GM12878 (cell line): ENCODE data around the gene LYPLAL1. TPM values are rescaled to one million over a fixed set of nuclear protein-coding genes. Genes with fewer than 3 reads are reported as not detected.

ENCODE experiments used
- PAX5 ChIP-seq: IDR thresholded peaks from 2 replicates; pipeline ENCODE4 v1.6.1; 2011; ENCODE audit warnings: low read depth, low read length, borderline replicate concordance
- POLR2A ChIP-seq: IDR thresholded peaks from 2 replicates; pipeline ENCODE4 v1.6.1; 2011; ENCODE audit warnings: low read depth, mild to moderate bottlenecking, low read length
- polyA plus RNA-seq, 11 experiments: library from polyadenylated mRNA; depleted of rRNA in 4 of 11; unstranded in 6 of 11; stranded (reverse) in 5 of 11; fragments of >200 nt; fragmentation: Nextera tagmentation in 4 of 11; fragmentation: Illumina TruSeq in 1 of 11; extraction: Ambion mirVana in 4 of 11; extraction: Trizol in 1 of 11; gene quantifications; 1 replicate in 1 of 11; 2 replicates in 10 of 11; pipeline versions ENCODE4 v1.2.1 to v1.2.3, GENCODE V29; 2011 to 2016; ENCODE audit warnings: inconsistent platforms in 2 of 11, missing spikeins in 2 of 11, low read depth in 1 of 11
- total RNA-seq, 4 experiments: library from RNA; depleted of rRNA in 3 of 4; stranded (reverse); fragments of >200 nt in 3 of 4; fragmentation: Illumina TruSeq in 1 of 4; extraction: Trizol in 1 of 4; gene quantifications; 2 replicates each; pipeline versions ENCODE4 v1.2.1 to v1.2.3, GENCODE V29; 2013 to 2021
- TF ChIP-seq, protein P1 (sequence below): fragments of 450-650 bp; IDR thresholded peaks from 2 replicates; pipeline ENCODE4 v1.6.1; 2017; ENCODE audit warnings: mild to moderate bottlenecking, moderate library complexity
- TF ChIP-seq, protein P2 (sequence below): fragments of 450-650 bp; IDR thresholded peaks from 2 replicates; pipeline ENCODE4 v1.6.1; 2017; ENCODE audit warnings: mild to moderate bottlenecking
- TF ChIP-seq, protein P3 (sequence below): fragments of 450-650 bp; formaldehyde crosslinking; IDR thresholded peaks from 2 replicates; pipeline ENCODE4 v1.4.0; 2022; ENCODE audit warnings: mild to moderate bottlenecking, moderate library complexity
- TF ChIP-seq, protein P4 (sequence below), 3 experiments: IDR thresholded peaks in 2 of 3; conservative IDR thresholded peaks in 1 of 3; 2 replicates each; pipeline ENCODE4 v1.5.1; 2011; ENCODE audit warnings: low read depth in 3 of 3, low read length in 3 of 3, mild to moderate bottlenecking in 3 of 3, control low read depth in 2 of 3, moderate library complexity in 2 of 3, inconsistent platforms in 1 of 3, mixed read lengths in 1 of 3; ENCODE audit not compliant: control insufficient read depth in 2 of 3, insufficient read depth in 1 of 3; ENCODE audit errors: extremely low read depth in 1 of 3
- TF ChIP-seq, protein P5 (sequence below): IDR thresholded peaks from 2 replicates; pipeline ENCODE4 v1.6.1; 2012; ENCODE audit warnings: low read depth, low read length, improper control_type of control experiment
- TF ChIP-seq, protein P6 (sequence below): IDR thresholded peaks from 2 replicates; pipeline ENCODE4 v1.6.1; 2012; ENCODE audit warnings: mild to moderate bottlenecking, low read depth, low read length

Gene LYPLAL1
- total and polyA plus RNA-seq, 10 of the 15 experiments (the other 5 are each of a cell fraction or from before 2014, with no cell fraction given) = 19.4 to 112 (median 40.5) TPM

DNA sequence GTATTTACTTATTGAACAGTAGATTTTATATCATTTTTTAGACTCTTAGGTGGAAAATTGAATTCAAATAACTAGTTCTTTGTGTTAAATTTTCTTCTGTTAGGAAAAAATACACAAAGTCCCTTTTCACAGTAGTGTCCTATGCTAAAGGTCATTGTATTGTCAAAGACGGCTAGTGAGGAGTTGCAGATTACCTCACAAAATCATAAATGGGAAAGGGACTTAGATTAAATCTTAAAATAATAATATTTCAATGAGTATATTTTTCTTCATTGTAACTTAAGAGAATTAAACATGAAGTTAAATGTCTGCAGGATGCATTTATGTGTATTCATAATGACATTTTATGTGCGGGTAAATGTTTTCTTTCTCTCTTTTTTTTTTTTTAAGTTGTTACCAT is 32.7 kb downstream of the LYPLAL1 start (continued):
- TF ChIP-seq PAX5 = no peak
- TF ChIP-seq, protein P1, sequence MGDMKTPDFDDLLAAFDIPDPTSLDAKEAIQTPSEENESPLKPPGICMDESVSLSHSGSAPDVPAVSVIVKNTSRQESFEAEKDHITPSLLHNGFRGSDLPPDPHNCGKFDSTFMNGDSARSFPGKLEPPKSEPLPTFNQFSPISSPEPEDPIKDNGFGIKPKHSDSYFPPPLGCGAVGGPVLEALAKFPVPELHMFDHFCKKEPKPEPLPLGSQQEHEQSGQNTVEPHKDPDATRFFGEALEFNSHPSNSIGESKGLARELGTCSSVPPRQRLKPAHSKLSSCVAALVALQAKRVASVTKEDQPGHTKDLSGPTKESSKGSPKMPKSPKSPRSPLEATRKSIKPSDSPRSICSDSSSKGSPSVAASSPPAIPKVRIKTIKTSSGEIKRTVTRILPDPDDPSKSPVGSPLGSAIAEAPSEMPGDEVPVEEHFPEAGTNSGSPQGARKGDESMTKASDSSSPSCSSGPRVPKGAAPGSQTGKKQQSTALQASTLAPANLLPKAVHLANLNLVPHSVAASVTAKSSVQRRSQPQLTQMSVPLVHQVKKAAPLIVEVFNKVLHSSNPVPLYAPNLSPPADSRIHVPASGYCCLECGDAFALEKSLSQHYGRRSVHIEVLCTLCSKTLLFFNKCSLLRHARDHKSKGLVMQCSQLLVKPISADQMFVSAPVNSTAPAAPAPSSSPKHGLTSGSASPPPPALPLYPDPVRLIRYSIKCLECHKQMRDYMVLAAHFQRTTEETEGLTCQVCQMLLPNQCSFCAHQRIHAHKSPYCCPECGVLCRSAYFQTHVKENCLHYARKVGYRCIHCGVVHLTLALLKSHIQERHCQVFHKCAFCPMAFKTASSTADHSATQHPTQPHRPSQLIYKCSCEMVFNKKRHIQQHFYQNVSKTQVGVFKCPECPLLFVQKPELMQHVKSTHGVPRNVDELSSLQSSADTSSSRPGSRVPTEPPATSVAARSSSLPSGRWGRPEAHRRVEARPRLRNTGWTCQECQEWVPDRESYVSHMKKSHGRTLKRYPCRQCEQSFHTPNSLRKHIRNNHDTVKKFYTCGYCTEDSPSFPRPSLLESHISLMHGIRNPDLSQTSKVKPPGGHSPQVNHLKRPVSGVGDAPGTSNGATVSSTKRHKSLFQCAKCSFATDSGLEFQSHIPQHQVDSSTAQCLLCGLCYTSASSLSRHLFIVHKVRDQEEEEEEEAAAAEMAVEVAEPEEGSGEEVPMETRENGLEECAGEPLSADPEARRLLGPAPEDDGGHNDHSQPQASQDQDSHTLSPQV = no peak
- TF ChIP-seq, protein P2, sequence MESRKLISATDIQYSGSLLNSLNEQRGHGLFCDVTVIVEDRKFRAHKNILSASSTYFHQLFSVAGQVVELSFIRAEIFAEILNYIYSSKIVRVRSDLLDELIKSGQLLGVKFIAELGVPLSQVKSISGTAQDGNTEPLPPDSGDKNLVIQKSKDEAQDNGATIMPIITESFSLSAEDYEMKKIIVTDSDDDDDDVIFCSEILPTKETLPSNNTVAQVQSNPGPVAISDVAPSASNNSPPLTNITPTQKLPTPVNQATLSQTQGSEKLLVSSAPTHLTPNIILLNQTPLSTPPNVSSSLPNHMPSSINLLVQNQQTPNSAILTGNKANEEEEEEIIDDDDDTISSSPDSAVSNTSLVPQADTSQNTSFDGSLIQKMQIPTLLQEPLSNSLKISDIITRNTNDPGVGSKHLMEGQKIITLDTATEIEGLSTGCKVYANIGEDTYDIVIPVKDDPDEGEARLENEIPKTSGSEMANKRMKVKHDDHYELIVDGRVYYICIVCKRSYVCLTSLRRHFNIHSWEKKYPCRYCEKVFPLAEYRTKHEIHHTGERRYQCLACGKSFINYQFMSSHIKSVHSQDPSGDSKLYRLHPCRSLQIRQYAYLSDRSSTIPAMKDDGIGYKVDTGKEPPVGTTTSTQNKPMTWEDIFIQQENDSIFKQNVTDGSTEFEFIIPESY = no peak
- TF ChIP-seq, protein P3, sequence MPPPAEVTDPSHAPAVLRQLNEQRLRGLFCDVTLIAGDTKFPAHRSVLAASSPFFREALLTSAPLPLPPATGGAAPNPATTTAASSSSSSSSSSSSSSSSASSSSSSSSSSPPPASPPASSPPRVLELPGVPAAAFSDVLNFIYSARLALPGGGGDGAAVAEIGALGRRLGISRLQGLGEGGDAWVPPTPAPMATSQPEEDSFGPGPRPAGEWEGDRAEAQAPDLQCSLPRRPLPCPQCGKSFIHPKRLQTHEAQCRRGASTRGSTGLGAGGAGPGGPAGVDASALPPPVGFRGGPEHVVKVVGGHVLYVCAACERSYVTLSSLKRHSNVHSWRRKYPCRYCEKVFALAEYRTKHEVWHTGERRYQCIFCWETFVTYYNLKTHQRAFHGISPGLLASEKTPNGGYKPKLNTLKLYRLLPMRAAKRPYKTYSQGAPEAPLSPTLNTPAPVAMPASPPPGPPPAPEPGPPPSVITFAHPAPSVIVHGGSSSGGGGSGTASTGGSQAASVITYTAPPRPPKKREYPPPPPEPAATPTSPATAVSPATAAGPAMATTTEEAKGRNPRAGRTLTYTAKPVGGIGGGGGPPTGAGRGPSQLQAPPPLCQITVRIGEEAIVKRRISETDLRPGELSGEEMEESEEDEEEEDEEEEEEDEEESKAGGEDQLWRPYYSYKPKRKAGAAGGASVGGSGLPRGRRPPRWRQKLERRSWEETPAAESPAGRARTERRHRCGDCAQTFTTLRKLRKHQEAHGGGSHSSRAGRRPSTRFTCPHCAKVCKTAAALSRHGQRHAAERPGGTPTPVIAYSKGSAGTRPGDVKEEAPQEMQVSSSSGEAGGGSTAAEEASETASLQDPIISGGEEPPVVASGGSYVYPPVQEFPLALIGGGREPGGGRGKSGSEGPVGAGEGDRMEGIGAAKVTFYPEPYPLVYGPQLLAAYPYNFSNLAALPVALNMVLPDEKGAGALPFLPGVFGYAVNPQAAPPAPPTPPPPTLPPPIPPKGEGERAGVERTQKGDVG (CRISPR knock-in tag) = no peak
- TF ChIP-seq, protein P4, sequence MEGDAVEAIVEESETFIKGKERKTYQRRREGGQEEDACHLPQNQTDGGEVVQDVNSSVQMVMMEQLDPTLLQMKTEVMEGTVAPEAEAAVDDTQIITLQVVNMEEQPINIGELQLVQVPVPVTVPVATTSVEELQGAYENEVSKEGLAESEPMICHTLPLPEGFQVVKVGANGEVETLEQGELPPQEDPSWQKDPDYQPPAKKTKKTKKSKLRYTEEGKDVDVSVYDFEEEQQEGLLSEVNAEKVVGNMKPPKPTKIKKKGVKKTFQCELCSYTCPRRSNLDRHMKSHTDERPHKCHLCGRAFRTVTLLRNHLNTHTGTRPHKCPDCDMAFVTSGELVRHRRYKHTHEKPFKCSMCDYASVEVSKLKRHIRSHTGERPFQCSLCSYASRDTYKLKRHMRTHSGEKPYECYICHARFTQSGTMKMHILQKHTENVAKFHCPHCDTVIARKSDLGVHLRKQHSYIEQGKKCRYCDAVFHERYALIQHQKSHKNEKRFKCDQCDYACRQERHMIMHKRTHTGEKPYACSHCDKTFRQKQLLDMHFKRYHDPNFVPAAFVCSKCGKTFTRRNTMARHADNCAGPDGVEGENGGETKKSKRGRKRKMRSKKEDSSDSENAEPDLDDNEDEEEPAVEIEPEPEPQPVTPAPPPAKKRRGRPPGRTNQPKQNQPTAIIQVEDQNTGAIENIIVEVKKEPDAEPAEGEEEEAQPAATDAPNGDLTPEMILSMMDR (IDR thresholded peaks at IDR 0.05 in 2 of 3, conservative IDR thresholded peaks at IDR 0.05 in 1 of 3; ENCODE audit: control insufficient read depth in 2 of 3, extremely low read depth in 1 of 3, insufficient read depth in 1 of 3, low read depth in 3 of 3, low read length in 3 of 3) = no peak
- TF ChIP-seq, protein P5, sequence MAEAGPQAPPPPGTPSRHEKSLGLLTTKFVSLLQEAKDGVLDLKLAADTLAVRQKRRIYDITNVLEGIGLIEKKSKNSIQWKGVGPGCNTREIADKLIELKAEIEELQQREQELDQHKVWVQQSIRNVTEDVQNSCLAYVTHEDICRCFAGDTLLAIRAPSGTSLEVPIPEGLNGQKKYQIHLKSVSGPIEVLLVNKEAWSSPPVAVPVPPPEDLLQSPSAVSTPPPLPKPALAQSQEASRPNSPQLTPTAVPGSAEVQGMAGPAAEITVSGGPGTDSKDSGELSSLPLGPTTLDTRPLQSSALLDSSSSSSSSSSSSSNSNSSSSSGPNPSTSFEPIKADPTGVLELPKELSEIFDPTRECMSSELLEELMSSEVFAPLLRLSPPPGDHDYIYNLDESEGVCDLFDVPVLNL = no peak
- TF ChIP-seq, protein P6, sequence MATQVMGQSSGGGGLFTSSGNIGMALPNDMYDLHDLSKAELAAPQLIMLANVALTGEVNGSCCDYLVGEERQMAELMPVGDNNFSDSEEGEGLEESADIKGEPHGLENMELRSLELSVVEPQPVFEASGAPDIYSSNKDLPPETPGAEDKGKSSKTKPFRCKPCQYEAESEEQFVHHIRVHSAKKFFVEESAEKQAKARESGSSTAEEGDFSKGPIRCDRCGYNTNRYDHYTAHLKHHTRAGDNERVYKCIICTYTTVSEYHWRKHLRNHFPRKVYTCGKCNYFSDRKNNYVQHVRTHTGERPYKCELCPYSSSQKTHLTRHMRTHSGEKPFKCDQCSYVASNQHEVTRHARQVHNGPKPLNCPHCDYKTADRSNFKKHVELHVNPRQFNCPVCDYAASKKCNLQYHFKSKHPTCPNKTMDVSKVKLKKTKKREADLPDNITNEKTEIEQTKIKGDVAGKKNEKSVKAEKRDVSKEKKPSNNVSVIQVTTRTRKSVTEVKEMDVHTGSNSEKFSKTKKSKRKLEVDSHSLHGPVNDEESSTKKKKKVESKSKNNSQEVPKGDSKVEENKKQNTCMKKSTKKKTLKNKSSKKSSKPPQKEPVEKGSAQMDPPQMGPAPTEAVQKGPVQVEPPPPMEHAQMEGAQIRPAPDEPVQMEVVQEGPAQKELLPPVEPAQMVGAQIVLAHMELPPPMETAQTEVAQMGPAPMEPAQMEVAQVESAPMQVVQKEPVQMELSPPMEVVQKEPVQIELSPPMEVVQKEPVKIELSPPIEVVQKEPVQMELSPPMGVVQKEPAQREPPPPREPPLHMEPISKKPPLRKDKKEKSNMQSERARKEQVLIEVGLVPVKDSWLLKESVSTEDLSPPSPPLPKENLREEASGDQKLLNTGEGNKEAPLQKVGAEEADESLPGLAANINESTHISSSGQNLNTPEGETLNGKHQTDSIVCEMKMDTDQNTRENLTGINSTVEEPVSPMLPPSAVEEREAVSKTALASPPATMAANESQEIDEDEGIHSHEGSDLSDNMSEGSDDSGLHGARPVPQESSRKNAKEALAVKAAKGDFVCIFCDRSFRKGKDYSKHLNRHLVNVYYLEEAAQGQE = no peak
- no peak for TF ChIP-seq POLR2A
